OCI-LY1 (cell line): ENCODE data around the gene NSDHL.

Experiments used
- H2AFZ ChIP-seq: fragments of 200-600 bp; sonication (generic), shearing (Covaris generic); 2 replicates; pipeline ENCODE4 v1.6.0; 2014; ENCODE audit warnings: antibody characterized with exemption, mild to moderate bottlenecking, low read length
- H3F3A ChIP-seq: fragments of 200-600 bp; sonication (generic), shearing (Covaris generic); 2 replicates; pipeline ENCODE4 v1.6.0; 2014; ENCODE audit warnings: mild to moderate bottlenecking, antibody characterized with exemption, low read length, moderate library complexity; ENCODE audit not compliant: insufficient read depth
- H3K27ac ChIP-seq: fragments of 200-600 bp; sonication (generic); 2 replicates; pipeline ENCODE4 v1.5.1; 2014; ENCODE audit warnings: low read length, mixed run types, mild to moderate bottlenecking, low read depth; ENCODE audit not compliant: poor library complexity, severe bottlenecking
- H3K27me3 ChIP-seq: fragments of 200-600 bp; sonication (generic); 2 replicates; pipeline ENCODE4 v1.6.0; 2014; ENCODE audit warnings: antibody characterized with exemption, mild to moderate bottlenecking, low read length, moderate library complexity; ENCODE audit not compliant: insufficient read depth
- H3K36me3 ChIP-seq: fragments of 200-600 bp; sonication (generic); 2 replicates; pipeline ENCODE4 v1.6.1; 2014; ENCODE audit warnings: mild to moderate bottlenecking, antibody characterized with exemption, low read length, moderate library complexity, mixed read lengths; ENCODE audit not compliant: insufficient read depth
- H3K4me1 ChIP-seq: fragments of 200-600 bp; sonication (generic); 2 replicates; pipeline ENCODE4 v1.5.1; 2014; ENCODE audit warnings: mild to moderate bottlenecking, low read length, moderate library complexity; ENCODE audit not compliant: insufficient read depth, severe bottlenecking
- H3K4me2 ChIP-seq: fragments of 200-600 bp; sonication (generic), shearing (Covaris generic); 2 replicates; pipeline ENCODE4 v1.6.1; 2014; ENCODE audit warnings: low read length
- H3K4me3 ChIP-seq: fragments of 200-600 bp; sonication (generic); 2 replicates; pipeline ENCODE4 v1.5.1; 2014; ENCODE audit warnings: low read length, low read depth, mild to moderate bottlenecking, mixed read lengths; ENCODE audit not compliant: poor library complexity, severe bottlenecking
- H3K79me2 ChIP-seq: fragments of 200-600 bp; shearing (Covaris generic); 2 replicates; pipeline ENCODE4 v1.6.1; 2016; ENCODE audit warnings: mixed run types, low read length, mixed read lengths; ENCODE audit not compliant: insufficient read depth
- H3K9ac ChIP-seq: fragments of 200-600 bp; sonication (generic), shearing (Covaris generic); 2 replicates; pipeline ENCODE4 v1.6.1; 2014; ENCODE audit warnings: mild to moderate bottlenecking, low read length, mixed read lengths
- H3K9me2 ChIP-seq: fragments of 200-600 bp; sonication (generic), shearing (Covaris generic); 2 replicates; pipeline ENCODE4 v1.6.1; 2014; ENCODE audit warnings: low read depth, mild to moderate bottlenecking, low read length, mixed read lengths
- H3K9me3 ChIP-seq: fragments of 200-600 bp; shearing (Covaris generic); 2 replicates; pipeline ENCODE4 v1.6.1; 2014; ENCODE audit warnings: low read length, mixed read lengths
- H4K20me1 ChIP-seq: fragments of 200-600 bp; sonication (generic), shearing (Covaris generic); 2 replicates; pipeline ENCODE4 v1.6.0; 2016; ENCODE audit warnings: mild to moderate bottlenecking, low read length; ENCODE audit not compliant: insufficient read depth
- EZH2 ChIP-seq: fragments of 200-600 bp; sonication (generic), shearing (Covaris generic); IDR thresholded peaks from 2 replicates; pipeline ENCODE4 v1.8.0; 2017; ENCODE audit warnings: borderline replicate concordance, mixed run types, mild to moderate bottlenecking, antibody characterized with exemption, low read length, moderate library complexity, mixed read lengths
- TF ChIP-seq, protein P1 (sequence below): fragments of 200-600 bp; sonication (generic), shearing (Covaris generic); IDR thresholded peaks from 2 replicates; pipeline ENCODE4 v1.5.1; 2017; ENCODE audit warnings: mild to moderate bottlenecking, antibody characterized with exemption, low read length, moderate library complexity, mixed read lengths

NSDHL gene

GRCh38 chrX:152845618-152846240 lies 14.9 kb downstream of the NSDHL start:
- H3K4me2 ChIP-seq = no peak overlapping the region
- TF ChIP-seq EZH2 = no peak
- TF ChIP-seq, protein P1, sequence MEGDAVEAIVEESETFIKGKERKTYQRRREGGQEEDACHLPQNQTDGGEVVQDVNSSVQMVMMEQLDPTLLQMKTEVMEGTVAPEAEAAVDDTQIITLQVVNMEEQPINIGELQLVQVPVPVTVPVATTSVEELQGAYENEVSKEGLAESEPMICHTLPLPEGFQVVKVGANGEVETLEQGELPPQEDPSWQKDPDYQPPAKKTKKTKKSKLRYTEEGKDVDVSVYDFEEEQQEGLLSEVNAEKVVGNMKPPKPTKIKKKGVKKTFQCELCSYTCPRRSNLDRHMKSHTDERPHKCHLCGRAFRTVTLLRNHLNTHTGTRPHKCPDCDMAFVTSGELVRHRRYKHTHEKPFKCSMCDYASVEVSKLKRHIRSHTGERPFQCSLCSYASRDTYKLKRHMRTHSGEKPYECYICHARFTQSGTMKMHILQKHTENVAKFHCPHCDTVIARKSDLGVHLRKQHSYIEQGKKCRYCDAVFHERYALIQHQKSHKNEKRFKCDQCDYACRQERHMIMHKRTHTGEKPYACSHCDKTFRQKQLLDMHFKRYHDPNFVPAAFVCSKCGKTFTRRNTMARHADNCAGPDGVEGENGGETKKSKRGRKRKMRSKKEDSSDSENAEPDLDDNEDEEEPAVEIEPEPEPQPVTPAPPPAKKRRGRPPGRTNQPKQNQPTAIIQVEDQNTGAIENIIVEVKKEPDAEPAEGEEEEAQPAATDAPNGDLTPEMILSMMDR = no peak
- H3K36me3 ChIP-seq = peaks cover 40% of the 10 kb centered on the region

DNA sequence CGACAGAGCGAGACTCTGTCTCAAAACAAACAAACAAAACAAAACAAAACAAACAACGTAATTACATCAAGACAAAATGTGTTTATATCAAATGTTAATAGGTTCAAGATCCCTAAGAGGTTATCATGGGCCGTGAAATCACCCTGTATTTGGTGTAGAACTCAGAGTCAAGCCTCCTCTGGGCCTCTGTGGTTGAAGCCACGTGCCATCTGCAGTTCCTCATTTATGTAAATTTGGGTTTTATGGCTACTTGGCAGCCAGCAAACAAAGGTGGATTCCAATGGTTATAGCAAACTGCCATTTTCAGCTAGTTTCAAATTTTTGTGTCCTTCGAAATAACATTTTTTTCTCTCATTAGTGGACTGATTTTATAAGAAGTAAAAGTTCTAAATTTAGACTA lies 16.4 kb downstream of the NSDHL start:
- H3F3A ChIP-seq = no peaks in the 10 kb centered on the region
- peaks cover 9% of the 10 kb centered on the region for H3K4me1 ChIP-seq
- H3K36me3 ChIP-seq = peaks cover 42% of the 10 kb centered on the region
- no peaks in the 10 kb centered on the region for H3K9me2 ChIP-seq
- no peak overlapping the region for H3K4me2 ChIP-seq
- no peaks in the 10 kb centered on the region for H4K20me1 ChIP-seq
- TF ChIP-seq, protein P1 = no peak
- no peak for TF ChIP-seq EZH2
- no peak overlapping the region for H3K4me3 ChIP-seq
- no peaks in the 10 kb centered on the region for H3K9me3 ChIP-seq
- no peak overlapping the region for H3K9ac ChIP-seq
- H3K27ac ChIP-seq = no peak overlapping the region
- H3K79me2 ChIP-seq = no peaks in the 10 kb centered on the region
- no peaks in the 10 kb centered on the region for H3K27me3 ChIP-seq
- H2AFZ ChIP-seq = no peak overlapping the region

More at GRCh38 chrX:152845618-152846240, 14.9 kb downstream of the NSDHL start:
- Histone ChIP-seq H3K9ac (no peak overlapping the region), H3K4me1 (peaks cover 9% of the 10 kb centered on the region), H3K79me2 (no peaks in the 10 kb centered on the region), H3K27me3 (no peaks in the 10 kb centered on the region), H4K20me1 (no peaks in the 10 kb centered on the region), H3K9me3 (no peaks in the 10 kb centered on the region), H3K9me2 (no peaks in the 10 kb centered on the region), H3K4me3 (no peak overlapping the region), H3F3A (no peaks in the 10 kb centered on the region), H3K27ac (no peak overlapping the region), H2AFZ (no peak overlapping the region)

DNA sequence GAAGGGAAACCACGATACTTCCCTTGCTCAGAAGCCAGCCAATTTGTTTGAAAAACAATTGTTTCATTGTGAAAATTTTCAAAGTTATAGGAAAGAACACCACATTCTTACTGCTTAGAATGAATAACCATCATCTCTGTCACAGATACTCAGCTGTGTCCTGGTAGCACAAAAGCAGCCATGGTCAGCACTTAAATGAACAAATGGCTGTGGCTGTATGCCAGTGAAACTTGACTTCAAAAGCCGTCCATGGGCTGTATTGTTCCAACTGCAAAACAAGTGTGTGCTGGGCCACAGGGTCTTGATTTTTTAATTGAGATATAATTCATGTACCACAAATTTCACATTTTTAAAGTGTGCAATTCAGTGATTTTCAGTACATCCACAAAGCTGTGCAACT lies 19.6 kb downstream of the NSDHL start:
- Histone ChIP-seq H3K4me2 (no peak overlapping the region), H4K20me1 (no peaks in the 10 kb centered on the region), H3F3A (no peaks in the 10 kb centered on the region), H3K9me3 (no peaks in the 10 kb centered on the region), H2AFZ (no peak overlapping the region), H3K27me3 (no peaks in the 10 kb centered on the region), H3K27ac (no peak overlapping the region), H3K36me3 (peaks cover 49% of the 10 kb centered on the region), H3K4me3 (no peak overlapping the region), H3K79me2 (no peaks in the 10 kb centered on the region), H3K4me1 (peaks cover 9% of the 10 kb centered on the region), H3K9ac (no peak overlapping the region), H3K9me2 (no peaks in the 10 kb centered on the region)
- TF ChIP-seq EZH2 = no peak
- TF ChIP-seq, protein P1 = no peak
